GM20000 (cell line): ENCODE measurements around the gene CPTP.

Experiments used
- DNase-seq: peaks from one replicate; pipeline ENCODE4 v3.0.0; 2012; ENCODE audit warnings: low spot score
- TF ChIP-seq, protein P1 (sequence below): IDR thresholded peaks from 2 replicates; pipeline ENCODE4 v1.5.1; 2012; ENCODE audit warnings: mild to moderate bottlenecking, control low read depth; ENCODE audit errors: extremely low read depth, missing control alignments

The CPTP gene

DNA sequence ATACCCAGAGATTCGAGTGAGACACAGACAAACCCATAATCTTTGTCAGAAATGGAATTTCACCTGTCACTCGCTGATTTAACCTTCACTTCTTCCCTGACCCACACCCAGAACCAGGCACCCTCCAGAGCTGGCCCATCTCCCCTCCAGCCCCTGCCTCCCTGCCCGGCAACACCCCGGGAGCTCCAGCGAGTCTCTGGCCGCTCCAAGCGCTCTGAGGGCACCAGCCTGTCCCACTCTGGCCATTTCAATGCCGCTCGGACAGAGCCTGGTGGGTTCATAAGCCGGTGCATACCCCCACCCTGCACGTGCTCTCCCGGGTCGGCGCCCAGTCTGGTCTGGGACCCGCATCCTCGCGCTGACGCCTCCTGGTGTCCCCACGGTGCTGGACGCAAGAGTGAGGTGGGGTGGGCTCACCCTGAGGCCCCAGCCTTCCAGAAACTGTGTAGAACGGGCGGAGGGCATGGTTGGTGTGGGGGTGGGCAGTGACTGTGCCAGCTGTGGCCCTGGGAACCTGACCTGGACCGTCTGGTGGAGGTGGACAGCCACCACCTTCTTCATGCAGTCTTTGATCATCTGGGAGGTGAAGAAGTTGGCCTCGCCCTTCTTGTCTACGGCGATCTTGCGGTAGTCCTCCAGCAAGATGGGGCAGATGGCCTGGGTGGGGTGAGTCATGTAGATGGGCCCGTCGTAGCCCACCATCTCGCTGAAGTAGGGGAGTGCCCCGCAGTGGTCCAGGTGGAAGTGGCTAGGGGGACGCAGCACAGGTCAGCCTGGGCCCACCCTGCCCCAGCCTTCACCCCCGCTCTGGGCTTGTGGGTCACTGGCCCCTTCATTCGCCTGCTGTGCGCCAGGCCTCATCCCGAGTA, 5.6 kb upstream of the CPTP start:
- TF ChIP-seq, protein P1, sequence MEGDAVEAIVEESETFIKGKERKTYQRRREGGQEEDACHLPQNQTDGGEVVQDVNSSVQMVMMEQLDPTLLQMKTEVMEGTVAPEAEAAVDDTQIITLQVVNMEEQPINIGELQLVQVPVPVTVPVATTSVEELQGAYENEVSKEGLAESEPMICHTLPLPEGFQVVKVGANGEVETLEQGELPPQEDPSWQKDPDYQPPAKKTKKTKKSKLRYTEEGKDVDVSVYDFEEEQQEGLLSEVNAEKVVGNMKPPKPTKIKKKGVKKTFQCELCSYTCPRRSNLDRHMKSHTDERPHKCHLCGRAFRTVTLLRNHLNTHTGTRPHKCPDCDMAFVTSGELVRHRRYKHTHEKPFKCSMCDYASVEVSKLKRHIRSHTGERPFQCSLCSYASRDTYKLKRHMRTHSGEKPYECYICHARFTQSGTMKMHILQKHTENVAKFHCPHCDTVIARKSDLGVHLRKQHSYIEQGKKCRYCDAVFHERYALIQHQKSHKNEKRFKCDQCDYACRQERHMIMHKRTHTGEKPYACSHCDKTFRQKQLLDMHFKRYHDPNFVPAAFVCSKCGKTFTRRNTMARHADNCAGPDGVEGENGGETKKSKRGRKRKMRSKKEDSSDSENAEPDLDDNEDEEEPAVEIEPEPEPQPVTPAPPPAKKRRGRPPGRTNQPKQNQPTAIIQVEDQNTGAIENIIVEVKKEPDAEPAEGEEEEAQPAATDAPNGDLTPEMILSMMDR = no peak
- DNase-seq = no peak

DNA sequence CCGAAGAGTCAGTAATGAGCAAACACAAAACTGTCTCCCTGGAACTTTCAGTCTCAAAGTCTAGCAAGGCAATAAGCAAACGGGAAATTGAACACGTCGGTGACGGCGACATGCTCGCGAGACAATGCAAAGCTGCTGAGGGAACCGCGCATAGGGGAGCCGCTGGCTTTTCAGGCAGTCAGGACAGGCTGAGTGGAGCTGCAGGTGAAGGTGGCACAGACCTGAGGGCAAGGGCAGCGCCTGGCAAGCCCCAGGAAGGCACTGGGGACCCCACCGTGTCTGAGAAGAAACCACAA, 5.0 kb upstream of the CPTP start:
- no peak for DNase-seq

DNA sequence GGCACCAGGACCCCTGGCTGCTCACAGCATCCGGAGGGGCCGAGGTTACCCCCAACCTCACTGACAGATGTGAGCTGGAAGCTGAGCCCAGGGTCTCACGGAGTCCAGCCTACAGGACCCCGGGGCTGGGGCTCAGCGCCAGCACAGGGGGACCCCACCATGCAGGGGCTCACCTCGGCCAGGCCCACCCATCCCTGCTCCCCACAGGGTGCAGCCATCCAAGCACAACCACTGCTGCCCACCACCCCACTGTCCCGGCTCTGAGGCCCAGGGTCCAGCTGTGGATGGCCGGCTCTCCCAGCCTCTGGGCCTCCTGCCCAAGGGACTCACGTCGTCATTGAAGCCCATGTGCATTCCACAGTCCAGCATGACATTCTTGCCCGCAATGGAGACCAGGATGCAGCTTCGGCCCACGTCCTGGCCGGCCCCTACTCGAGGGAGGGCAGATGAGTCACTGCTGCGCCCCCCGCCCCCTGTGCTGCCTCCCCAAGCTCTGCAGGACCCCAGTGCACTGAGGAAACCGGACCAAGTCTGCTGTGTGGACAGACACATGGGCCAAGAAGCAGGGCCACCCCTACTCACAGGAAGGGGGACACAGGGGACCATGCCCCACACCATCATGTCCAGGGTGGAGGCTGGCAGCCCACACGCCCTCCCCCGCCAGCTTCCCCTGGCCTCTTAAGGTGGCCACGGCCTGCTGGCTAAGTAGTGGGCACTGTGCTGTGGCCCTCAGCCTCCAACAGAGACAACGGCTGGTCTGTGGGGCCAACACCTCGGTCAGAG, 3.7 kb upstream of the CPTP start:
- TF ChIP-seq, protein P1 = no peak
- no peak for DNase-seq

More for the DNA sequence above, 5.0 kb upstream of the CPTP start:
- TF ChIP-seq, protein P1 = no peak

DNA sequence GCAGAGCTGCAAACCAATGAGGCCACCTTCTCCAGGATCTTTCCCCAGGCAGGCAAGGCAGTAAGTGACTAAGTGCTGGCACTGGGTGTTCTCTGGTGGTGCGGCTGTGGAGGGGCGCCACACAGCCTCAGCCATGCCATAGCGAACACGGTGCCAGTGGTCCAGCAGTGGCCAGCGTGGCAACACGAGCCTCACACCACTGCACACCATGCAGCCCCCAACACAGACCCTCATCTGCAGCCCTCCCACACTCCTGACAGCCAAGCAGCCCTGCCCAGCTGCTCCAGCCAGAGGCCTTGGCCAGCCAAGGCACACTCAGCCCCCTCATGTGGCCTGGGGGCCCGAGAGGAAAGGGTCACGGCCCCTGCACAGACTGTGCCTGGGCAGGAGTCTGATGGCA, 3.1 kb upstream of the CPTP start:
- DNase-seq = no peak

DNA sequence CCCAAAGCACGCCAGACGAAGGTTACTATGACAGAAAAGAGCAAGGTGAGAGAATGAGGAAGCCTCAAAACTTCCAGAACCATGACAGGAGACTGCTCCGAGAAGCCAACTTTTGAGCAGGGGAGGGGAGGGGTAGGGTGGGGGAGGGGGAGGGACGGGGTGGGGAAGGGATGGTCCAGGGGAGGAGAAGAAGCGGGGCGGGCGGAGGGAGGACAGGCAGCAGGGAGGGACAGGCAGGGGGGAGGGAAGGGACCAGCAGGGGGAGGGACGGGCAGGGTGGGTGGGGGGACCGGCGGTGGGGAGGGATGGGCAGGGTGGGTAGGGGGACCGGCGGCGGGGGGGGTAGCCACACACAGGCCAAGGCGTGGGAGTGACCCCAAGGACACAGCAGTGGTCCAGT, 2.2 kb upstream of the CPTP start:
- DNase-seq = no peak
- TF ChIP-seq, protein P1 = no peak

More for the DNA sequence above, 3.1 kb upstream of the CPTP start:
- TF ChIP-seq, protein P1 = no peak

DNA sequence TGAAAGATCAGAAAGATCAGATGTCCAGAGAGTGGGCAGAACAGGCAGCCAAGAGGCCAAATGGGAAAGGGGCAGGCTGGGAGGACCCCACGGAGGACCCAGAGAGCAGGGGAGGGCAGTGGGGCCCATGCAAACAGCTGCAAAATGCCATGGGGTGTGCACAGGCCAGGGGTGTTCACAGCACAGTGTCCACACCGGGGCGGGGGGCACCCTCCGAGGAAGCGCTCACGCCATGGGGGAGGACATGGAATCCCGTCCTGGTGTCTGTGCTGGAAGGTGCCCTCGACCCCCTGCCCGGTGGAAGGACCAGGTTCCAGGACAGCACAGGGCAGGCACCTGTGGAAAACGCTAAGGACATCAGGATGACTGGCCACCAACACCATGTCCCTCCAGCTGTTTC, 1.6 kb upstream of the CPTP start:
- DNase-seq = no peak
- TF ChIP-seq, protein P1 = no peak

DNA sequence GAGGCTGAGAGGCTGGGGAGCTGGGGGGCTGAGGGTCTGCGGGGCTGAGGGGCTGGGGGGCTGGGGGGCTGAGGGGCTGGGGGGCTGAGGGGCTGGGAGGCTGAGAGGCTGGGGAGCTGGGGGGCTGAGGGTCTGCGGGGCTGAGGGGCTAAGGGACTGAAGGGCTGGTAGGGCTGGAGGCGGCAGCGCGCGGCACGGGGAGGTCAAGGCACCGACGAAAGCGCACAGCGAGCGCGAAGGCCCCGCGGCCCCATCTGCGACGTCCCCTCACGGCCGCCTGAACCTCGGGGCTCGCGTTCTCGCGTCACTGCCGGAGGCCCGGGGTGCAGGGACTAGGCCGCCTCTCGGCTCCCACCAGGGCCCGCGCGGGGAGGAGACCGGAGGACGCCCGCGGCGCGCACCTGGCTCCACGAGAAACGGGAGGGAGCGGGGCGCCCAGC, 498 bp upstream of the CPTP start:
- DNase-seq = no peak
- TF ChIP-seq, protein P1 = no peak
